Measurements from ENCODE around the gene DUSP23.

Gene DUSP23

GRCh38 chr1:159827102-159827490 is 46.3 kb downstream of the DUSP23 start:
- in situ Hi-C loops (cut with HindIII; ENCODE audit: low sequenced_read_pairs) = no loop called here

- in situ Hi-C loops (cut with HindIII; ENCODE audit: low sequenced_read_pairs) = no loop called here
Observed at GRCh38 chr1:159827549-159827948, 46.8 kb downstream of the DUSP23 start.

- in situ Hi-C loops (cut with HindIII; ENCODE audit: low sequenced_read_pairs) = no loop called here
Observed at GRCh38 chr1:159828176-159828575, 47.4 kb downstream of the DUSP23 start.

- in situ Hi-C loops (cut with HindIII; ENCODE audit: low sequenced_read_pairs) = no loop called here
Observed at GRCh38 chr1:159828581-159829272, 48.0 kb downstream of the DUSP23 start.

- in situ Hi-C loops (cut with HindIII; ENCODE audit: low sequenced_read_pairs) = no loop called here
Observed at GRCh38 chr1:159829273-159829634, 48.5 kb downstream of the DUSP23 start.

GRCh38 chr1:159829822-159830465 is 49.2 kb downstream of the DUSP23 start:
- in situ Hi-C loops (cut with HindIII; ENCODE audit: low sequenced_read_pairs) = no loop called here

- in situ Hi-C loops (cut with HindIII; ENCODE audit: low sequenced_read_pairs) = no loop called here
Observed at GRCh38 chr1:159830722-159831121, 50.0 kb downstream of the DUSP23 start.

GRCh38 chr1:159831412-159832141 is 50.8 kb downstream of the DUSP23 start:
- in situ Hi-C loops (cut with HindIII; ENCODE audit: low sequenced_read_pairs) = no loop called here

Data from DLD1 (cell line).